AG04449 (cell line): Measurements from ENCODE around the gene TCF7L2.

Experiments used
- CTCF ChIA-PET: fragments of 350-600 bp; formaldehyde crosslinking; extraction: SDS; loops from one replicate; lab custom pipeline; 2021; ENCODE audit warnings: antibody characterized with exemption; lab: Yijun Ruan, JAX
- POLR2A ChIA-PET: fragments of 400-600, 350-600 bp; formaldehyde crosslinking; extraction: SDS; loops from one replicate; lab custom pipeline; 2020; ENCODE audit warnings: antibody characterized with exemption, inconsistent platforms; lab: Yijun Ruan, JAX
- DNase-seq: peaks from one replicate; pipeline ENCODE4 v3.0.0-alpha.2; 2010; ENCODE audit warnings: low read depth, low spot score
- H3K4me3 ChIP-seq: 2 replicates; pipeline ENCODE4 v1.5.1; 2011; ENCODE audit warnings: low read depth, mild to moderate bottlenecking, control low read depth, low read length
- TF ChIP-seq, protein P1 (sequence below): IDR thresholded peaks from one replicate; pipeline ENCODE4 v1.5.1; 2011; ENCODE audit warnings: mild to moderate bottlenecking, moderate library complexity, low read length, control low read depth, inconsistent platforms; ENCODE audit not compliant: insufficient read depth; ENCODE audit errors: missing control alignments

Gene TCF7L2

DNA sequence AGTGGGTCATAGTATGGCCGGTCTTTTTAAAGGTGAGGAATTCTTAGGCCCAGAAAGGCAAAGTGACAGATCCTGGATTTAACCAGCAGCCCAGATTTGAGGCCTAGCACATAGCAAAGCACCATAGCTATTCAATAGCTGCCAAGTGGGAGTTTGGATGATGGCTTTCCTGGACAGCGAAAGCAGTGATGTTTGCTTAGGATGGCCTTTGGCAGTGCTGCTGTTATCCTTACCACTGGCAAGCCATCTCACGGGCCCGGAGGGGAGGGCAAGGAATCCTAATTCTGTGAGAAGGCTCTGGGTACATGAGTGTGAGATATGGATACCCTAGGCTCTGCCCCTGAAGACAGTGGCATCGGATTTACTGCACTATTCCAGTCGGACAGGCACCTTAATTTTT, 50.4 kb downstream of the TCF7L2 start:
- POLR2A ChIA-PET = no interaction called here
- CTCF ChIA-PET = interaction anchor here (1.2 kb wide), 1 partner anchor 10 kb away, joined by 3 read pairs; no protein-coding TSS in a partner anchor
- TF ChIP-seq, protein P1, sequence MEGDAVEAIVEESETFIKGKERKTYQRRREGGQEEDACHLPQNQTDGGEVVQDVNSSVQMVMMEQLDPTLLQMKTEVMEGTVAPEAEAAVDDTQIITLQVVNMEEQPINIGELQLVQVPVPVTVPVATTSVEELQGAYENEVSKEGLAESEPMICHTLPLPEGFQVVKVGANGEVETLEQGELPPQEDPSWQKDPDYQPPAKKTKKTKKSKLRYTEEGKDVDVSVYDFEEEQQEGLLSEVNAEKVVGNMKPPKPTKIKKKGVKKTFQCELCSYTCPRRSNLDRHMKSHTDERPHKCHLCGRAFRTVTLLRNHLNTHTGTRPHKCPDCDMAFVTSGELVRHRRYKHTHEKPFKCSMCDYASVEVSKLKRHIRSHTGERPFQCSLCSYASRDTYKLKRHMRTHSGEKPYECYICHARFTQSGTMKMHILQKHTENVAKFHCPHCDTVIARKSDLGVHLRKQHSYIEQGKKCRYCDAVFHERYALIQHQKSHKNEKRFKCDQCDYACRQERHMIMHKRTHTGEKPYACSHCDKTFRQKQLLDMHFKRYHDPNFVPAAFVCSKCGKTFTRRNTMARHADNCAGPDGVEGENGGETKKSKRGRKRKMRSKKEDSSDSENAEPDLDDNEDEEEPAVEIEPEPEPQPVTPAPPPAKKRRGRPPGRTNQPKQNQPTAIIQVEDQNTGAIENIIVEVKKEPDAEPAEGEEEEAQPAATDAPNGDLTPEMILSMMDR = no peak
- DNase-seq = no peak
- H3K4me3 ChIP-seq = no peak overlapping the region

- TF ChIP-seq, protein P1 = no peak
- ChIA-PET CTCF (interaction anchor here (1.2 kb wide), 1 partner anchor 16 kb away, joined by 4 read pairs; no protein-coding TSS in a partner anchor), POLR2A (no interaction called here)
- H3K4me3 ChIP-seq = no peak overlapping the region
- no peak for DNase-seq
Measured at GRCh38 chr10:113000876-113001598, 51.0 kb downstream of the TCF7L2 start.

DNA sequence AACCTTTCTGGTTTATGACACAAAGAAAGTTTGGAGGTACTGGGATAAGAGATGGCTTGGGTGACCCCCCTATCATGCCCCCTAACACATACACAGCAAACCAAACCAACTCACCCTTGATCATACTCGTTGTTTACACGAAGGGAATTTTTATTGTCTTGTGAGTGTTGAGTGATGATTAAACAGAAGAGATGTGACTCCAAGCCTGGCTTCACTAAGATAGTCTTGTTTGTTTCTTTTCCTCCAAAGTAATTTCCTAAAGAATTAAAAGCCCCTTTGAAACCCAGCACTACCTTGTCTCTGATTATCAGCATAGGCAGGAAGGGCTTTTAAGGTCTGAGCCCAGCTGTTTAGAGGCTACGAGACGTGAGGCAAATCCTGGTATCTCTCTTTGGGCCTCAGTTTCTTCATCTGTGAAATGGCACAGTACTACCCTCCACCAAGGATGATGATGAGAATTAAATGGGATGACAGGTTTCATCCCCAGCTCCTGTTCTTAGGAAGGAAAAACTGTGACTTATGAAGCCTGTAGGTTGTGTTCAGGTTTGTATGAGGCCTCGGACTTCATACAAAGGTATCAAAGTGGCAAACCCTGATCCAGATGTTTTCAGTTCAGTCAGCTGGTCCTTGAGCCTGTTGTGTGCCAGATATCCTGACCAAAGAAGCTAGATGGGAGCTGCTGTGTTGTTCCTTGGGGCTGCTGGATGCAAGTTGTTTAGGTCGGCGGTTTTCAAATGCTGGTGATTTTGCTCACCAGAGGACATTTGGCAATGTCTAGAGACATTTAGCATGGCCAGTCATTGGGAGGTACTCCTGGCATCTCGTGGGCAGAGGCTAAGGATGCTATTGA, 51.8 kb downstream of the TCF7L2 start:
- ChIA-PET POLR2A (no interaction called here), CTCF (interaction anchor here (1.2 kb wide), 1 partner anchor 17 kb away, joined by 4 read pairs; no protein-coding TSS in a partner anchor)
- no peak overlapping the region for H3K4me3 ChIP-seq
- TF ChIP-seq, protein P1 = no peak
- no peak for DNase-seq

DNA sequence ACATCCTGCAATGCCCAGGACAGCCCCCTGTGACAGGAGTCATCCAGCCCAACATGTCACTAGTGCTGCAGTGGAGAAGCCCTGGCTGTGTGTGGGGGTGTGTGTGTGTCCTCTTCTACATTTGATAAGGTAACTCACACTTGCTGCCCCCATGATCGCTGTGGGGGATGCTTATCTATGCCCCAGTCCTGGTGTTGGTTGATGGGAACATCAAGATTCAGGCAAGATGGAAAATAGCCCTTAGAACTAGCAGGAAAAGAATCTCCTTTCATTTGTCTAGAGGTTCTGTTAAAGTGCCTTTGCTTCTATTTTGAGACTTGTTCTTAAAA, 52.4 kb downstream of the TCF7L2 start:
- no peak overlapping the region for H3K4me3 ChIP-seq
- ChIA-PET POLR2A (no interaction called here), CTCF (interaction anchor here (1.2 kb wide), 1 partner anchor 17 kb away, joined by 4 read pairs; no protein-coding TSS in a partner anchor)
- TF ChIP-seq, protein P1 = no peak
- no peak for DNase-seq

DNA sequence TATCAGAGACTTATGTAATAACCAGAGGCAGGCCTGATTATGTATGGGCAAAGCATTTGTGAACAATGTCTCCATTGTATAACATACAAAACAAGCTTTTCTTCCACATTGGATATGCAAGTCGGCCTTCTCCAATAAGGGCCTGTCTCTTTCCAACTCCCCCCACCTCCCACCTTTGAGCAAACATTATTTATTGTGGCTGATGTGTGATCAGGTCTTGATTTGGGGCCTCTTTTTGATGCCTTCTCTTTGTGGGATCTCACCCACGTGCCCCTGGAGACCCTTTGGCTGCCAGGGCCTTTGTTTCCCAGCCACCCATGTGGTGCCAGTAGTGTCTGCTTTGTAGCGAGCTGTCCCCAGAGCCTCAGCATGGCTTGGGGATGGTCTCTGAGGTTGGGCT, 53.0 kb downstream of the TCF7L2 start:
- POLR2A ChIA-PET = no interaction called here
- no peak for DNase-seq
- TF ChIP-seq, protein P1 = no peak
- CTCF ChIA-PET = no interaction called here
- H3K4me3 ChIP-seq = no peak overlapping the region
